IMR-90 (cell line): ENCODE measurements around the gene PLD2. TPM values are rescaled to one million over a fixed set of nuclear protein-coding genes. Genes with fewer than 3 reads are reported as not detected.

ENCODE experiments used
- ATAC-seq: fragments of 200-7000 bp; cut with Tn5 transposase; 2 replicates; pipeline ENCODE4 v1.9.1; 2020; ENCODE audit warnings: low read depth, mild to moderate bottlenecking, moderate library complexity
- BruUV-seq: library from RNA; stranded (reverse); fragments of 400-500 nt; replicated peaks from 2 replicates; lab custom pipeline; 2021; lab: Mats Ljungman, UMichigan
- CTCF ChIA-PET: fragments of 300-600 bp; formaldehyde crosslinking; extraction: SDS; loops from one replicate; lab custom pipeline; 2021; ENCODE audit warnings: antibody characterized with exemption; lab: Yijun Ruan, JAX
- POLR2A ChIA-PET: fragments of 300-600 bp; sonication (Branson Sonifier 250); formaldehyde crosslinking; loops from one replicate; lab custom pipeline; 2022; ENCODE audit warnings: antibody characterized with exemption; ENCODE audit not compliant: unreplicated experiment; lab: Charles Lee
- DNase-seq: peaks from one replicate; pipeline ENCODE4 v3.0.0; 2013
- H2AFZ ChIP-seq: replicated peaks from 2 replicates; pipeline ENCODE3; 2013; ENCODE audit warnings: low read length, mild to moderate bottlenecking; ENCODE audit not compliant: poor library complexity
- H2AK5ac ChIP-seq: 2 replicates; pipeline ENCODE4 v1.6.1; 2013; ENCODE audit warnings: low read depth, low read length, inconsistent platforms
- H2AK9ac ChIP-seq: replicated peaks from 2 replicates; pipeline ENCODE3; 2013; ENCODE audit warnings: mild to moderate bottlenecking, low read depth, low read length, moderate library complexity; ENCODE audit not compliant: poor library complexity
- H2BK120ac ChIP-seq: 2 replicates; pipeline ENCODE4 v1.6.1; 2013; ENCODE audit warnings: low read depth, low read length, inconsistent platforms
- H2BK15ac ChIP-seq: 3 replicates; pipeline ENCODE4 v1.6.1; 2013; ENCODE audit warnings: low read depth, low read length, inconsistent platforms
- H2BK20ac ChIP-seq: 2 replicates; pipeline ENCODE4 v1.6.1; 2013; ENCODE audit warnings: low read depth, mild to moderate bottlenecking, inconsistent platforms, low read length, moderate library complexity
- H2BK5ac ChIP-seq: 2 replicates; pipeline ENCODE4 v1.6.1; 2013; ENCODE audit warnings: mild to moderate bottlenecking, low read depth, low read length, inconsistent platforms; ENCODE audit not compliant: poor library complexity, severe bottlenecking
- H3K14ac ChIP-seq: replicated peaks from 2 replicates; pipeline ENCODE4 v1.6.1; 2013; ENCODE audit warnings: low read depth, low read length, inconsistent platforms
- H3K18ac ChIP-seq: 2 replicates; pipeline ENCODE4 v1.6.1; 2013; ENCODE audit warnings: low read depth, low read length, control low read depth
- H3K23ac ChIP-seq: 2 replicates; pipeline ENCODE4 v1.6.1; 2013; ENCODE audit warnings: low read depth, low read length, inconsistent platforms
- H3K27ac ChIP-seq: 2 replicates; pipeline ENCODE4 v1.5.1; 2013; ENCODE audit warnings: mild to moderate bottlenecking, control low read depth, low read length; ENCODE audit not compliant: insufficient read depth
- H3K27me3 ChIP-seq: 2 replicates; pipeline ENCODE4 v1.6.1; 2013; ENCODE audit warnings: low read length; ENCODE audit not compliant: control insufficient read depth, insufficient read depth
- H3K36me3 ChIP-seq: 2 replicates; pipeline ENCODE4 v1.6.1; 2013; ENCODE audit warnings: low read length, mixed read lengths; ENCODE audit not compliant: control insufficient read depth, insufficient read depth
- H3K4ac ChIP-seq: 2 replicates; pipeline ENCODE4 v1.6.1; 2013; ENCODE audit warnings: low read depth, low read length, inconsistent platforms
- H3K4me1 ChIP-seq: 2 replicates; pipeline ENCODE4 v1.6.1; 2013; ENCODE audit warnings: low read length, mixed read lengths; ENCODE audit not compliant: control insufficient read depth, insufficient read depth
- H3K4me2 ChIP-seq: 2 replicates; pipeline ENCODE4 v1.6.1; 2013; ENCODE audit warnings: low read depth, mild to moderate bottlenecking, control low read depth, low read length, moderate library complexity
- H3K4me3 ChIP-seq: 2 replicates; pipeline ENCODE4 v1.5.1; 2013; ENCODE audit warnings: low read depth, mild to moderate bottlenecking, control low read depth, low read length, moderate library complexity; ENCODE audit not compliant: insufficient read depth
- H3K56ac ChIP-seq: 2 replicates; pipeline ENCODE4 v1.6.1; 2013; ENCODE audit warnings: low read length, inconsistent platforms; ENCODE audit not compliant: insufficient read depth; ENCODE audit errors: extremely low read depth
- H3K79me1 ChIP-seq, 2 experiments: 2 replicates each; pipeline ENCODE4 v1.6.1; 2013; ENCODE audit warnings: low read length in 2 of 2, inconsistent platforms in 1 of 2, low read depth in 1 of 2
- H3K9ac ChIP-seq: 2 replicates; pipeline ENCODE4 v1.6.1; 2013; ENCODE audit warnings: low read depth, low read length, control low read depth
- H3K9me1 ChIP-seq: 2 replicates; pipeline ENCODE4 v1.6.1; 2013; ENCODE audit warnings: low read length, inconsistent platforms; ENCODE audit not compliant: insufficient read depth
- H3K9me3 ChIP-seq: 2 replicates; pipeline ENCODE4 v1.6.1; 2013; ENCODE audit warnings: low read length; ENCODE audit not compliant: control insufficient read depth, insufficient read depth
- H4K20me1 ChIP-seq: 2 replicates; pipeline ENCODE4 v1.6.1; 2013; ENCODE audit warnings: low read length, inconsistent platforms; ENCODE audit not compliant: insufficient read depth
- H4K5ac ChIP-seq: 2 replicates; pipeline ENCODE4 v1.6.1; 2013; ENCODE audit warnings: mild to moderate bottlenecking, low read depth, low read length, control low read depth
- H4K8ac ChIP-seq, 2 experiments: 2 replicates each; pipeline ENCODE4 v1.6.1; 2013; ENCODE audit warnings: low read depth in 2 of 2, low read length in 2 of 2, control low read depth in 1 of 2, inconsistent platforms in 1 of 2
- H4K91ac ChIP-seq: 2 replicates; pipeline ENCODE4 v1.6.1; 2013; ENCODE audit warnings: low read depth, low read length, inconsistent platforms; ENCODE audit not compliant: insufficient read depth
- MAFK ChIP-seq: IDR thresholded peaks from 2 replicates; pipeline ENCODE4 v1.6.1; 2012; ENCODE audit warnings: low read depth, low read length, improper control_type of control experiment
- MAZ ChIP-seq: IDR thresholded peaks from 2 replicates; pipeline ENCODE4 v1.6.1; 2012; ENCODE audit warnings: low read depth, mild to moderate bottlenecking, low read length, improper control_type of control experiment, moderate library complexity, borderline replicate concordance
- WGBS, 2 experiments: methylation state at CpG; one replicate each; pipeline versions ENCODE4 v1.1.5 to v1.1.7; 2013; ENCODE audit warnings: missing lambda C conversion rate in 2 of 2; ENCODE audit not compliant: insufficient read length in 1 of 2; ENCODE audit errors: extremely low coverage in 2 of 2; 5-methylcytosine and 5-hydroxymethylcytosine counted together
- dilution Hi-C: fragments of 300-500 bp; cut with HindIII; formaldehyde crosslinking; loops from one replicate; pipeline ENCODE4 v1.14.3; 2018; ENCODE audit warnings: low sequenced_read_pairs; ENCODE audit not compliant: unreplicated experiment
- in situ Hi-C: fragments of 300-500 bp; cut with MboI; formaldehyde crosslinking; loops from 3 replicates; pipeline ENCODE4 v1.14.3; 2019; ENCODE audit warnings: low sequenced_read_pairs, inconsistent platforms, mixed read lengths
- intact Hi-C: fragments of 100-400 bp; cut with micrococcal nuclease; formaldehyde crosslinking; loops from 2 replicates; pipeline ENCODE4 v1.10.0; 2022
- polyA plus RNA-seq, 3 experiments: library from polyadenylated mRNA; depleted of rRNA; stranded (reverse); fragments of >200 nt; gene quantifications; 2 replicates each; pipeline ENCODE4 v1.2.3, GENCODE V29; 2012; ENCODE audit warnings: low replicate concordance in 1 of 3
- total RNA-seq: library from RNA; depleted of rRNA; stranded (reverse); fragments of >200 nt; gene quantifications from 2 replicates; pipeline ENCODE4 v1.2.3, GENCODE V29; 2012
- TF ChIP-seq, protein P1 (sequence below): fragments of 150-350 bp; IDR thresholded peaks from 2 replicates; pipeline ENCODE4 v1.6.1; 2017; ENCODE audit warnings: mild to moderate bottlenecking, antibody characterized with exemption, low read length, low read depth
- TF ChIP-seq, protein P2 (sequence below): conservative IDR thresholded peaks from 2 replicates; pipeline ENCODE4 v1.5.1; 2012; ENCODE audit warnings: mild to moderate bottlenecking, low read depth, low read length, improper control_type of control experiment

Gene PLD2
- total and polyA plus RNA-seq, 2 of the 4 experiments (the other 2 are of a cell fraction), result 12.5 to 28.0 TPM

DNA sequence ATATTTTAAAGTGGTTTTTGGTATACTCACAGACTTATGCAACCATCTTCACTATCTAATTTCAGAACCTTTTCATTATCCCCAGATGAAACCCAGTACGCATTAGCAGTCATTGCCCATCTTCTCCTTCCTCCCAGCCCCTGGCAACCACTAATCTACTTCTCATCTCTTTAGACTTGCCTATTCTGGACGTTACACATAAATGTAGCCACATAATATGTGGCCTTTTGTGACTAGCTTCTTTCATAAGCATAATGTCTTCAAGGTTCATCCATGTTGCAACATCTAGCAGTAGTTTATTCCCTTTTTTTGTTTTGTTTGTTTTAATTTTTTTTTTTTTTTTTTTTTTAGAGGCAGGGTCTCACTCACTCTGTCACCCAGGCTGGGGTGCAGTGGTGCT lies 63.9 kb downstream of the PLD2 start:
- Histone ChIP-seq H3K9me1 (no peaks in the 10 kb centered on the region; the same call in 1 of the 2 replicates), H3K27ac (no peak overlapping the region), H3K36me3 (peaks cover 1% of the 10 kb centered on the region; the same call in 1 of the 2 replicates), H2BK20ac (no peak overlapping the region), H4K20me1 (peaks cover 12% of the 10 kb centered on the region), H2BK5ac (no peak overlapping the region), H3K9ac (no peak overlapping the region), H2AK9ac (no peak overlapping the region), H3K4ac (no peak overlapping the region), H3K56ac (no peak overlapping the region), H2AFZ (no peak overlapping the region), H2BK120ac (no peak overlapping the region), H4K5ac (no peak overlapping the region), H4K91ac (no peak overlapping the region), H3K27me3 (no peaks in the 10 kb centered on the region), H3K18ac (no peak overlapping the region), H3K4me2 (no peak overlapping the region), H2BK15ac (no peak overlapping the region), H3K79me1 (peaks cover 14 to 29% of the 10 kb centered on the region in 2 experiments; a peak in 3 of 4 replicates), H3K23ac (no peak overlapping the region), H3K4me1 (no peaks in the 10 kb centered on the region), H3K4me3 (no peak overlapping the region), H3K9me3 (no peaks in the 10 kb centered on the region), H2AK5ac (no peak overlapping the region), H3K14ac (no peak overlapping the region), H4K8ac (no peak overlapping the region)
- ChIA-PET POLR2A (no interaction called here), CTCF (no interaction called here)
- DNase-seq (no peak), ATAC-seq (no peak)
- intact Hi-C loops (no loop called here), dilution Hi-C loops (no loop called here), in situ Hi-C loops (no loop called here)
- BruUV-seq, result no TSS peak
- no peak for TF ChIP-seq MAFK
- no peak for TF ChIP-seq MAZ
- TF ChIP-seq, protein P1, sequence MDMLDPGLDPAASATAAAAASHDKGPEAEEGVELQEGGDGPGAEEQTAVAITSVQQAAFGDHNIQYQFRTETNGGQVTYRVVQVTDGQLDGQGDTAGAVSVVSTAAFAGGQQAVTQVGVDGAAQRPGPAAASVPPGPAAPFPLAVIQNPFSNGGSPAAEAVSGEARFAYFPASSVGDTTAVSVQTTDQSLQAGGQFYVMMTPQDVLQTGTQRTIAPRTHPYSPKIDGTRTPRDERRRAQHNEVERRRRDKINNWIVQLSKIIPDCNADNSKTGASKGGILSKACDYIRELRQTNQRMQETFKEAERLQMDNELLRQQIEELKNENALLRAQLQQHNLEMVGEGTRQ, result no peak
- TF ChIP-seq, protein P2, sequence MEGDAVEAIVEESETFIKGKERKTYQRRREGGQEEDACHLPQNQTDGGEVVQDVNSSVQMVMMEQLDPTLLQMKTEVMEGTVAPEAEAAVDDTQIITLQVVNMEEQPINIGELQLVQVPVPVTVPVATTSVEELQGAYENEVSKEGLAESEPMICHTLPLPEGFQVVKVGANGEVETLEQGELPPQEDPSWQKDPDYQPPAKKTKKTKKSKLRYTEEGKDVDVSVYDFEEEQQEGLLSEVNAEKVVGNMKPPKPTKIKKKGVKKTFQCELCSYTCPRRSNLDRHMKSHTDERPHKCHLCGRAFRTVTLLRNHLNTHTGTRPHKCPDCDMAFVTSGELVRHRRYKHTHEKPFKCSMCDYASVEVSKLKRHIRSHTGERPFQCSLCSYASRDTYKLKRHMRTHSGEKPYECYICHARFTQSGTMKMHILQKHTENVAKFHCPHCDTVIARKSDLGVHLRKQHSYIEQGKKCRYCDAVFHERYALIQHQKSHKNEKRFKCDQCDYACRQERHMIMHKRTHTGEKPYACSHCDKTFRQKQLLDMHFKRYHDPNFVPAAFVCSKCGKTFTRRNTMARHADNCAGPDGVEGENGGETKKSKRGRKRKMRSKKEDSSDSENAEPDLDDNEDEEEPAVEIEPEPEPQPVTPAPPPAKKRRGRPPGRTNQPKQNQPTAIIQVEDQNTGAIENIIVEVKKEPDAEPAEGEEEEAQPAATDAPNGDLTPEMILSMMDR, result no peak
- 100% methylated on average over 2 of the region's 2 CpGs; no CpG with 5 or more reads in 1 of the 2 experiments for WGBS, 2 experiments
